HG03066 (cell line): Measurements from ENCODE around the gene DCANP1.

Experiments
- ATAC-seq: cut with Tn5 transposase; IDR thresholded peaks from one replicate; pipeline ENCODE4 v1.9.1; 2021; ENCODE audit warnings: low read depth; ENCODE audit not compliant: unreplicated experiment

The DCANP1 gene

DNA sequence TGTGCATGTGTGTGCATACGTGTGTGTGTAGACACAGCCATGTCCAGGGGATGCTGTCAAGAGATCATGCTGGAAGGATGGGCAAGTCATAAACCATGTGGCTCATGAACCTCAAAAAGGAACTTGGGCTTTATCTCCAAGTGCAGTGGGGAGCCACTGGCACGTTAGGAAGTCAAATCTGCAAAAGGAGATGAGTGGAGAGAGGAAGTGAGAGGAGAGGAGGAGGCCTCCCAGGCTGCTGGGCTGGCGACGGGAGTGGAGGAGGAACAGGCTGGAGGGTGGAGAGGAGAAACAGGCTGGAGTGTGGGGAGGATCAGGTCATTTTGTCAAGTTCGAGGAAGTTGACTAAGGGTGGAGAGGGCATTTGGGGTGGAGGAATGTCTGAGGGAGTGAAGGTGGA, 34.2 kb upstream of the DCANP1 start:
- ATAC-seq: no peak

DNA sequence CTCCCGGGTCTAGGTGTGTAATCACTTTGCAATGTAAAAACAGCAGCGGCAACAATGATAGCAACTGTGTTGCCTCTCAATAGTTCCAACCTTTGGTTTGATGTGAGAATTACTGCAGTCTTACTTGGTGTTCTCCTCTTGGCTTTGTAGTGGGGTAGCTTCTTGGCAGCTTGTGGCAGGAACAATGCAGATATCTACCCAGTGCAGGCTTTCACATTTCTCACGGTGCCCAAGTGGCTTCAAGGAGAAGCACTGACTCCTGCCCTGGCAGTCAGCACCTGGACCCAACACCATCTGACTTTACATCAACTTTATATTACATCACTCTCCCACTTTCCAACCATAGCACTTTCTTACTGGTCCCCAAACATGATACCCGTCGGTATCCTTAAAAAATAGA, 33.4 kb upstream of the DCANP1 start:
- ATAC-seq: no peak

DNA sequence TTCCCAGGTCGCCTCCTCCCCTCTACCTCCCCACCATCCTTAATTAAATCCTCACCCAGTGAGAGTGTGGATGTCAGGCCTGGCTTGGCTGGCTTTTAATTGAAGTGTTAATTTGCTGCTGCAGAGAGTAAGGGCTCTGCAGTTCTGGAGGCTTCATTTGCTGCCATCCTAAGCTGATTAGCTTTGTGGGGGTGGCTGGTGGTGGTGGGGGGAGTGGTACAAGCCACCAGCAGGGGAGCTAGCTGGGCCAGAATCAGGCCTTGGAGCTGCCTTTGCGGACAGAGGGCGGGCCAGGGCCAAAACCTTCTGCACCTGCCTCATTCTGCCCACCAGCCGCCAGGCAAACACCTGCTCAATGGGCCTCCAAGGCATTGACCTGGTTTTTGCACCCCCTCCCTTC, 31.8 kb upstream of the DCANP1 start:
- ATAC-seq: no peak

DNA sequence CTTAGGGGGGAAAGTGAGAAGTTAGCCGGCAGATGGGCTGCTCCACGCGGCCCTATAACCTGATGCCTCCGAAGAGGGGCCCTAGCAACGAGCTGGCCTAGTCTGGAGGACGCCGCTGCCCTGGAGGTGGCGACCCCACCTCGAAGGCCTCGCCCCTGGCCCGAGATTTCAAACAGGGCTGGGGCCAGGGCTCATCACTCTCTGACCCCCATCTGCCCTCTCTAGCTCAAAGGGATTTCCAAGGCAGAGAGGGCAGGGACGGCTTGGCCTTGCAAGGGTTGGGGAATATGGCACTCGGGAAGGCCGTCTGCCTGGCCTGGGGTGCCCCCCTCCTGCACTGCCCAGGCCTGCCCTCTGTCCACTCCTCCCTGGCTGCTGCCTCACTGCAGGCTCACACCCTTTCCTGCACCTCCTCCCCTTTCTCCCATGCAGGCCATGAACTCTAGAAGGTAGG, 30.5 kb upstream of the DCANP1 start:
- ATAC-seq: no peak

DNA sequence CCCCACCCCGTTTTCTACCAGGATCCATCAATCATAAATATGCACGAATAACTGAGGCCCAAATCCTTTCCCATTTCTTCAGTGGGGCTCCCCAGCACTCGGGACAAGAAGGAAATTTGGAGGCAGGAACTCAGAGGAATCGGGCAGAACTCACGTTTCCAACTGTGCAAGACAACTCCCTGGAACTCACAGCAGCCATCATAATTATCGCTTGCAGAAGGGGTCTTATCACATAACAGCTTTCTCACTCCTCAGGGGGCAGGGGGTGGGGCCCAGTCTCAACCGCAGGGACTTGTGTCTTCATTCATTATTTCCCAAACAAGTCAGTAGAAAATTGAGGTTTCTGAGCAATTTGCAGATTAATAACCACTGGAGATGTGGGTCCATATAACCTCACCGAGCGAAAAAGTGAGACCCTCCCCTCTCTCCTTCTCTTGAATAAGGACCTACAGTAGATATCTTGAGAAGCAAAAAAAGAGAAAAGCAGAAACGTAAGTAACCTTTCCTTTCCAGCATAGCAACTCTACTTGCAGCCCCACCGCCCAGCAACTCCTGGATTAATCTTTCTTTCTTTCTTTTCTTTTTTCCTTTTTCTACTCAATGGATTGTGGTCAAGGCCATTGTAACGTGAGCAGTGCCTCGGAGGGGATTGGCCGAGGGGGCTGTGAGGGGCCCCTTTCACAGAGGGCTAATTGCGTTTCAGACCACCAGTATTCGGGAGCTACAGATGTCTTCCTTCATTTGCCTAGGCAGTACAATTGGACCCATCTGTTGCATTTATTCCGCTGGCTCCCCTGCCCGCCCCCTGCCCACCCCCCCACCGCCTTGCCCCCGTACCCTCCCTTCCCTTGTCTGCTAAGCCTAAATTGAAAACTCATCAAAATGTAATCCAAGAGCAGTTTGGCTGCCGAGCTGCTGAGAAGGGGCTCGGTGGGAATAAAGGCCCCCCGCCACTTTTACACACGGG, 29.8 kb upstream of the DCANP1 start:
- no peak for ATAC-seq

DNA sequence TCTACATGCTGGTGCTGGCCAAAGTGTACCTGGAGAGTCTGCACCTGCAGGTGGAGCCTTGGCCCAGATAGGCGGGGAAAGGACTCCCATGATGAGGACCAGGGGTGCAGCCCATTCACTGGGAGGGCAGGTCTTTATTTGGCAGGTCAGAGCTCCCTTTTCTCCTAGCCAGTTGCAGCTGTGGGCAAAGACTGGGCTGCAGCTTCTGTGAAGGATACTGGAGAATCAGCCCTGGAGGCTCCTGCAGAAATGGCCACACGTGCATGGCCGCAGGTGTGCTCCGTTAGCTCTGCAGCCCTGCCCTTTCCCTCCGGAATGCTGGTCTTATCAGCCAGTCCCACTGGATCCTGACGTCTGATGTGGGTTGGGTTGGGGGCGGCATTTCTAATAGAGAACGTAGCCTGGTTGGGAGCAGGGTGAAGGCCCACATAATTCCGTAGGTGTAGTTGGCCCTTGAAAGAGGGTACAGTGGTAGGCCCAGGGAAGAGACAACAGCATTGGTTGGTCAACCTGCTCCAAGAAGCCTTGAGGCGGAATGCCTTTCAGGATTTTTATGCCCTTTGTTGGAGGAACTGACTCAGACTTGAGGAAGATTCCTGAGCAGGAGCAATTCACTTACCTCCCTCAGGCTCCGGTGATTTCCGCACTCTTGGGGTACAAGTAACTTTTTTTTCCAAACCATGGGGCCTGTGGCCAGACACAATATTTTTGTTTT, 27.0 kb upstream of the DCANP1 start:
- no peak for ATAC-seq

DNA sequence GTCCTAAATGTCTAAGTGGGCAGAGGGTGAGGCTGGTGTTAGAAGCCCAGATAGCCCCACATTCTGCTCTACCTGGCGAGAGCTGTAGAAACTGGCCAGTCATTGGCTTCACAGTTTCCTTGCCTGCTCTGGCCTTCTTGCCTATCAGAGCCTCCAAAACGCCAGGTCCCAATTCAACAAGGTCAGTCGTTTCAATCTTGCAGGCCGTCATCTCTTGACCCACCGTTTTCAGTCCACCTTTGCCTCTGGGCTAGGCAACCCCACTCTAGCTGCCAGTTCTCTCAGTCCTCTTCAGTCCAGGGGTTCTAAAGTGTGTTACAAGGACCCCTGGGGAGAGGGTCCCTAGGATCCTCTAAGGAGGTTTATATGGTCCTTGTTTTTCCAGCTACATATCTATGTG, 25.0 kb upstream of the DCANP1 start:
- ATAC-seq: no peak

DNA sequence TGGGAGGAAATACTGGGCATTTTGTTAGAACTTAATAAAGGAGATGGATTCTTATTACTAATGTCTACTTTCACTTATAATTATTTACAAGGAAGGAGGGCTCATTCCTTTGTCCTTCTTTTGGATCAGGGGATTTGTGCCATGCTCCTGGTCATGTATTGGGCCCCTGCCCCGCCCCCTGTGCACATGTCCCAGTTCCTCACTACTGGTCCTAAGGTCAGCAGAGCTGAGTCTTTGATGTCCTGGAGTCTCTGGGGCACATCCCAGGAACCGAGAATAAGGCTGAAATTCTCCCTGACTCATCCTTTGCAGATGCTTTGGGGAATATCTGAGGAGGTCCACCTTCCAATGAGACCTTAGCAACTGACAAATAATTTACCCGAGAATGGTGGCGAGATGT, 24.6 kb upstream of the DCANP1 start:
- no peak for ATAC-seq

DNA sequence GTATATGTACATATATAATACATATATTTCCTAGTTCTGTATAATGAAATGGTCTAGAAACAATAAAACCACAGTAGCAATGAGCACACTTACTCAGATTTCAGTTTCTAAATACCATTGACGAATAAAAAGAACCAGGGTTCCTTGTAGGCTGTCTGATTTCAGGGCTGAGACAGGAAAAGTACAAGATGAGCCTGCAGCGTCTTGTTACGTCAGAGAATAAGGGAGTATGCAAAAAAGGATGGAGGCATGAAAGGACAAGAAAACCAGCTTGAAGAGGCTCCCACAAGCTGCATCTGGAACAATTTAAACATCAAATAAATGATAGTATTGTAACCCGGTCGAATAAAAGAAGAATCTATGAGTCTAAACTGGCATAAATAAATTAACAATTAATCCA, 22.8 kb upstream of the DCANP1 start:
- no peak for ATAC-seq

DNA sequence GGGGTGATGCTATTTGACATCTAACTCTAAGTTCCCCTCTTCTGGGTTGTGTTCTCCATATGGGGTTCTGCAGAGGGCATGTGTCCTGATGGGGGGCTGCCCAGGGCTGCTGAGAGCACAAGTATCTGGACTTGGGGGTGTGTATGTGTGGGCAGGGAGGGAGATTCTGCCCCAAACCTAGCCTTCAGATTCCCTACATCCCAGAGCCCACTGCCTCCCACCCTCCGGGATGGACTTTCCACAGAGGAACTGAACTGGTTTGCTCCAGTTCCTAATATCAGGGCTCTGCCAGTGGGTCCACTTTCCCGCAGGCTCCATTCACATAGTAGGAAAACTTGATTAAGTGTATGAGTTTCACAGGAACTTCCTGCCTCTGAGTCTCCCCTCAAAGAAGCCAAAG, 21.4 kb upstream of the DCANP1 start:
- no peak for ATAC-seq

DNA sequence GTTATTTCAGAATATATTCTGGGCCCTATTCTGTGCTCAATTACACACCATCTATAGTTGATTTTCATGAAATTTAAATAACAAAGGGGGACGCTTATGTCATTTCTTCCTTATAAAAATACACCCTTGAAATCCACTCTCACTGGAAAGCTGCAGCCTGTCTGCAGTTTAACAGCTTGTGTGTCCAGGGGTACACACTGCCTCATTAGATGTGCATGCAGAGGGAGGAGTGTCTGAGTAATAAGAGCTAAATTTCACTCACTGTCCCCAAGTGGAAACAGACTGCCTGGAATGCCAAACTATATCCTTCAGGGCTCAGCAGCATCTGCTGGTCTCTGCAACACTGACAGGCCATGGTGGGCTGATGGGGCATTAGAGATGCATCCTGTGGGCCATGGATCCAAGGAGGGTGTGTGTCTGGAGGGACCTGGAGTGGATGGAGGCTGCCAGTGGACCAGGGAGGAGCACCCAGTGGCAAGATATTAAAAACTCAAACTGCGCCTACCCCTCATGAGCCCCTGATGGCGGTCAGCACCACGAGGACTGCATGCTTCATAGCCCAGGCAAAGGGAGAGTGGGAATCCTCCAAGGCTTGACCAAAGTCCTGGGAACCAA, 20.8 kb upstream of the DCANP1 start:
- no peak for ATAC-seq

DNA sequence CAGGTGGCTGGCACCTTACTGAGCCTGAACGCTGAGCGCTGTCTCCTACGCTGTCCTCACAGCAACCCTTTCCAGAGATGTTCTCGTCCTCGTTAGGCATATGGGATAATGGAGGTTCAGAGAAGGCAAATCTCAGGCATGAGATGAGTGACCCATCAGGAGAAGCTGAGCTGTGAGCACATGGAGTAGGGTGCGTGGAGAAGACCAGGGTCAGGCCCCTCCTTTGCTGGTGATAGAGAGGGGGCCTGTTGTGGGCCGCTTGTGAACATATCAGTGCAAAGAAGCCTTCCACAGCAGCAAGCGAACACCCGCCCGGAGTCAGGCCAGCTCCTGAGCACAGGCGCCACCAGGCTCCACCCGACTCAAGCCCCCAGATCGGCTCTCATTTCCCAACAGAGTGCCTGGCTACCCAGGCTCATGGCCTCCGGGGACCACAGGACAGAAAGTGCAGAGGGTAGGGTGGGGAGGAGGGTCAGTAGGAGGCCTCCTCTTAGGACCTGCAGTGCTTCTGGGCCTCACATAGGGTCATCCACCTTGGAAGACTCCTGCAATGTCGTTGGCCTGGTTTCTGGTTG, 20.0 kb upstream of the DCANP1 start:
- ATAC-seq: no peak

DNA sequence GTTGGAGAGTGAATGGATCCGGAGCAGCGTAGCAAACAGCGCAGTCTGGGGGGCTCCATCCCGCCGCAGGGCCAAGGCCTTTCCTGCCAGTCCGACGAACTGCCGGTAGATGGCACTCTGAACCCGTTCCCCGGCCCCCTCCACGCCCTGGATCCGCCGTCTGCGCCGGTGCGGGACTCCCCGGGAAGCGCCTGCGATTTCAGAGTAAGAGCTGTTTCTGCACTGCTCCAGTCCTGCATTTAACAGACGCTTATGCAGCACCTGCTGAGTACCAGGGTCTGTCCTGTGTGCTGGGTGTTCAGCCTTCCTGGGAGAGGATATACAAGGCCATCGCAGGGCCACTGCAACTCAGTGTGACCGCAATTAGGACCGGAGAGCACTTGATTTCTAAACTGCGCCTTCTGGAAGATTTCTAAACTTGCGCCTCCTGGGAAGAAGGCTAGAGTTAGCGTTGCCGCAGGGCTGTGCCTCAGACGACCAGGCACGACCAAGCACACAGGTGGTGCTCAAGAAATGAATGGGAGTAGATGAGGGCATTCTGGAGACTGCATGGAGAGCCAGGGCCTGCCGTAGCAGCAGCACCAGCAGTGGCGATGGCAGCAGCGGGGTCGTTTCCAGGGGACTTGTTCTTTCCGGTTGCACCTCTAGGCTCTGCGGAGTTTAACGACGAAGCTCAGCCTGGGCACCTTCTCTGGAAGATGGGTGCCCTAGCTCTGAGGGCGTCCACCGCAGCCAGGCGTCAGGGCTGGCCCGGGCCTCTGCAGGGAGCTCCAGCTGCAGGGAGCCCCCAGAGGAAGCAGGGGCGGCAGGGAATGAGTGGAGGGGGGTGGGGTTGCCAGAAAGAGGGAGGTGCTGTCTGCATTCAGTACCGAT, 19.3 kb upstream of the DCANP1 start:
- no peak for ATAC-seq

DNA sequence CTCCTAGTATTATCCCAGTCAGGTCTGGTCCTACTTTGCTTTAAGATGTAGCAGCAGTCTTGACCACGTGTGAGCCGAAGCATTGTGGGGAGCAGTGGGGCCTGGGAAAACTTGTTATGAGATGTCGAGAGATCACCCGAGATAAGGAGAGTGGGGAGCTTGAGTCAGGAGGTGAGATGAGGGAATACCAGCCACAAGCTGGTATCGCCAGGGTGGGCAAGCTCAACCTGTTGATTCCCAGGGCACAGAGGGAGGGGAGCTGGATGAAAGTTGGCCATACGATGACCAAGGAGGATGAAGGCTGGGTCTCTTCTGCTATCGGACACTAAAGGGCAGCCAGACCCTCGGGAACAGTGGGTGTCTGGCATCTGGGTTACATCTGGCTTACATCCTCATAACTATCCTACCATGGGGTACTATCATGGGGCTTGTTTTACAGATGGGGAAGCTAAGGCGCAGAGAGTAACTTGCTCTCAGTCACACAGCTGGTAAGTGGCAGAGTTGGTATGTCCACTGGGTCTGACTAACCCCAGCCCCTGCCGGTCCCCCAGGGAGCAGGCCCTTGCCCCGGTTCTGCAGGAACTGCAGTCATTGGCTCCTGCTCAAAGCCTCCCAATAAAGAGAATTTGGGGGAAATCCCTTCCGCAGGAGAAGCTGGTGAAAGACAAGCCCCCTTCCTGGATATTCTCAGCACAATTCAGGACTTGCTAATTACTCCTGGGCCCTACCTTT, 18.4 kb upstream of the DCANP1 start:
- ATAC-seq: no peak

DNA sequence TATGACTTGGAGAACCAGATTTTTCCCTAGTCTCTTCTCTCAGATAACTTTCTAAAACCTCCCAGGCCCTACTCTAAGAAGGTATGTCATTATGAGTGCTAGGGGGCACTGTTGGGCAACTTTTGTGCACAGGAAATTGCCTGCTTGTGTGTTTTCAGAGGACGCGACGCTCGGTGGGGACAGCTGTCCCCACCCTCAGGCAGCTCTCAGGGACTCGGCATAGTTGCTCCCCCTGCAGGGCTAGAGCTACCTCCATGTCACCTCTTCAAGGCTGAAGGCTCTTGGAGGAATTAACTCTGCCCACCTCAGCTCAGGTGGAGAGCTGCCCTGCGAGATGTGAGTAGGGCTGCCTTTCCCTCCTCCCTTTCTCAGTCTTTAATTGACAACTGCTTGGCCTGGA, 15.2 kb upstream of the DCANP1 start:
- ATAC-seq: peak; percentile 52

DNA sequence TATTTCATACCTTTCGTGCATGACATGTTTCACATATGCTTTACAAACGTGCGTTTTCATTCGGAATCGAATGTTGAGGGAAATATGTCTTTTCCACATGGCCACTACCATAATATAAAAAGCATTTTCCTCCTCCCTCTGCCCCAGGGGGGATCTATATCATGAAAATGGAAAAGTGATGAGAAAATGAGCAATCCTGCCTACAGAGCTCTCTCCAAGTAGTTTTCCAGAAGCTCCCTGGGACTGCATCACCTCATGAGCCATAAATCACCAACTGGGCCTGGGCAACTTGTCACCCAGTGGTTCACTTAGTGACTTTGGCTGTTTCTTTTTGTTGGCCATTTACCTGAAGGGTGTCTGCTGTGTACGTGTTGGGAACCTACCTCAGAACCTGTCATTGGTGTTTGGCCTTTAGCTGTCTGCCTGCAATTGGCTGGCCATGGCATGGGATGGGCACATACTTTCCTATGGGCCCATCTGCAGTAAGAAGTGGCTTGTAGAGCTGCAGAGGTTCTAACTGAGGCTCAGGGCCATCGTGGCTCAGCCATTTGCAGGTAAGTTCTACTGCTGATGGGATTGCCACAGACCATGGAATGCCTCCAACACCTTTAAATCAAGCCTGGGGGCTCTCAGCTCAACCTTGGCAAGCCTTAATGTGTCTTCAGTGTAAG, 14.5 kb upstream of the DCANP1 start:
- ATAC-seq: no peak

DNA sequence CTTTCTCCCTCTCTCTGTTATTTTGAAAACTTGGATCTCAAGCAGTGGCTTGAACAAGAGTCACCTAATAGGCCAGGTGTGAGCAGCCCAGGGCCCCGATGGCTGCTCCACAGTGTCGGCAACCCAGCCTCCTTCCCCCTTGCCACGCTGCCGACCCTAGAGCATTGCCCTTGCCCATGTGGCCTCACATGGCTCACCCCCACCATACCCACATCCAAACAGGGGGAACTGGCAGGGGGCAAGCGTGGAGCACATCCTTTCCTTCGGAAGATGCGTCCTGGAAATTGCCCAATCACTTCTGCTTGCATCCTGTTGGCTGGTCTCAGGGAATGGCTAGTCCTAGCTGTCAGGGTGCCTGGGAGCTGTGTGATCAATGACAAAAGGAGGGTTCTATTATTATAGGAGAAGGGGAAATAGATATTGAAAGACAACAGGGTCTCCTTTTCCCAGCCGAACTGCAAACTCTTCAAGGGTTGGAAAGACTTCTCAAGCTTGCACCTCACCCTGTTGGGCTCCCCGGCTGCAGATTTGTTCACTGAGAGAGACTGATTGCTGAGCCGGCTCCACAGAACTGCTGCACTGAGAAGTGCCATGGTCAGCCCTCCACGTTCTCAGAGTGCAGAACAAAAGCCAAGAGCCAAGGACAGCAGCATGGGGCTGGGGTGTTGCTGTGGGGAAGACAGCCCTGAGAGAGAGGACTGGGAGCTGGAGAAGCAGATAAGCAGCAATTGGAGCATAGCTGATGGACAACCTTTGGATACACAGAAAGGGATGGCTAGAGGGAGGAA, 13.3 kb upstream of the DCANP1 start:
- ATAC-seq: no peak

DNA sequence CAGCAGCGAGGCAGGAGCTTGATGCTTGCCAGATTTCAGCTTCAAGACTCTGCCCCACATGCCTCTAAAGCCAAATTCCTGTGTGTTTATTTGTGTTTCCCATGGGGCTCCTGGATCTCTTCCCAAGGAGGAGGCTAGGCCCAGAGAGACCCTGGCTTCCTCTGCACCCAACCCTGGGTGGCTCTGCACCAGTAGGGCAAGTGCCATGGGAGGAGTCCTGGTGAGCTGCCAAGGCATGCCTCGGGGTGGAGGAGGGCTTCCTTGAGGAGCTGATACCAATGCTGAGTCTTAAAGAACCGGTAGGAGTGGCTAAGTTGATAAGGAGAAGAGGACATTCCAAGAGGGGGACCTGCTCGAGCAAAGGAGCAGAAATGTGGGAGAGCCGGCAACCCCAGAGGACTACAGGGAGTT, 11.8 kb upstream of the DCANP1 start:
- no peak for ATAC-seq
